ENCODE measurements around the gene MYL12B. TPM values are rescaled to one million over a fixed set of nuclear protein-coding genes. Genes with fewer than 3 reads are reported as not detected.

Gene MYL12B
- 100 to 1,000 TPM; 331 to 332 TPM for total RNA-seq

DNA sequence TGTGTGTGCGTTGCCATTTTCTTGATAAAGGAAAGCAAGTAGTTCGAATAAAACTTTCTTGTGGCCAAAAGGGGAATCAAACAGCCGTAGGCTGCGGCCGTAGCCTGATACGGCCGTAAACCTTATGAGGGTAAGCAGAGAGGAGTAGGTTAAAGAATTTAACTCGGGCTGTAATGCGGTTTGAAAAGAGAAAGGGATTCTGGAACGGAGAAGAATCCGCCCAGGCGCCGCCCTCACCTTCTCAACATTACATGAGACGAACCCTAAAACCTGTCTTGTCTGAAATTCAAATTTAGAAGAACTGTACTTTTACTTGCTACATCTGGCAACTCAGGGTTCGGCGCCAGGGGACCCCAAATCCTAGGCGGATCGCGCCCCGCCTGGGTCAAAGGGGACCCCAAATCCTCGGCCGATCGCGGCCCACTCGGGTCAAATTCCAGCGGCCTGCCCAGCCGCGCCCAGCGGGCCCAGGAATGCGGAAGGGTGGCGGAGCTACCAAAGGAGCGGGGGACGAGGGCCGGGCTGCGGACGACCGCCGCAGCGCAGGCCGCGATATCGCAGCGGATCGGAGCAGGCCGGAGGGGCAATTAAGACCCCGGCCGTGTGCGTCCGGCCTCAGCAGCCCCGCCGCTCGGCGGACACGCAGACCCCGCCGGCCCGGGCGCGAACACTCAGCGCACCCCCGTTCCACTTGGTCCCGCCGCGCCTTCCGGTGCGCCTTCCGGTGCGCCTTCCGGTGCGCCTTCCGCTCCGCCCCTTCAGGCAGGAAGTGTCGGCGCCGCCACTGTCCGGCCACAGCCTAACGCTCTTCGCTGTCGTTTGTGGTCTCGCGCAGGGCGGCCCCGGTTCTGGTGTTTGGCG, at the start of gene MYL12B:
Gene MYL12B (plus strand): TSS at position 761 of the 861 bp plus-strand sequence. CDS start 10,766 bp downstream, outside the sequence.

DNA sequence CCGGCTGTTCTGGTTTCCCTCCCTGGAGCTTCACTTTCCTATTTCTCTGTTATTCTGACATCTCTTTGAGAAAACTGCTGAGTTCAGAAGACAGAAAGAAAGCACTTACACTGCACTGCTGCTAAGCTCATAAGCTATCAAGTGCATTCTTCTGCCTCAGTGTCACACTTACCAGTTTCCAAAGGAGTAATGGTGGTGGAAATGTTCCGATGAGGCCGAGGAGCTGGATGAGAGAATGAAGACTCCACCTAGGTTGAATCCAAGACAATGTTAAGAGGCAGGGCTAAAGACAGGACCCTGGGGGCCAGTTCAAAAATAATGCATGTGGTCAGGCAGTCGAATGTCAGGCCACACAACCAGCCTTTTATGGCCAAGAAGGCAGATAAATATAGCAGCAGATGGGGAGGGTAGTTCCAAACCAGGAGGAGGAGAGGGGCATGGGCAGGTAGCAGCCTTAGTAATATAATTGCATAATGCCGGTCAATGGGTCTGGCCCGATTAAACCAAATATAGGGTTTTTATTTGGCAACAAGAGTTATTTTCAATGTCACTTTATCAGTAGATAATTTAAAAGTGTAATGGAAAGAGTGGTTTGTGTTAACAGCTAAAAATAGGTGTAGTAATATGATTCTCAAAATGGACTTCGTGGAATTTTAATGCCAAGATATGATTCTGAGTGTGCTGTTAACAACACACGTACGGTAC, 42.1 kb upstream of the MYL12B start, which contains the start of gene MYOM1:
Gene MYOM1 (minus strand): TSS at position 338 of the 705 bp plus-strand sequence. CDS start 4,745 bp downstream, outside the sequence.

DNA sequence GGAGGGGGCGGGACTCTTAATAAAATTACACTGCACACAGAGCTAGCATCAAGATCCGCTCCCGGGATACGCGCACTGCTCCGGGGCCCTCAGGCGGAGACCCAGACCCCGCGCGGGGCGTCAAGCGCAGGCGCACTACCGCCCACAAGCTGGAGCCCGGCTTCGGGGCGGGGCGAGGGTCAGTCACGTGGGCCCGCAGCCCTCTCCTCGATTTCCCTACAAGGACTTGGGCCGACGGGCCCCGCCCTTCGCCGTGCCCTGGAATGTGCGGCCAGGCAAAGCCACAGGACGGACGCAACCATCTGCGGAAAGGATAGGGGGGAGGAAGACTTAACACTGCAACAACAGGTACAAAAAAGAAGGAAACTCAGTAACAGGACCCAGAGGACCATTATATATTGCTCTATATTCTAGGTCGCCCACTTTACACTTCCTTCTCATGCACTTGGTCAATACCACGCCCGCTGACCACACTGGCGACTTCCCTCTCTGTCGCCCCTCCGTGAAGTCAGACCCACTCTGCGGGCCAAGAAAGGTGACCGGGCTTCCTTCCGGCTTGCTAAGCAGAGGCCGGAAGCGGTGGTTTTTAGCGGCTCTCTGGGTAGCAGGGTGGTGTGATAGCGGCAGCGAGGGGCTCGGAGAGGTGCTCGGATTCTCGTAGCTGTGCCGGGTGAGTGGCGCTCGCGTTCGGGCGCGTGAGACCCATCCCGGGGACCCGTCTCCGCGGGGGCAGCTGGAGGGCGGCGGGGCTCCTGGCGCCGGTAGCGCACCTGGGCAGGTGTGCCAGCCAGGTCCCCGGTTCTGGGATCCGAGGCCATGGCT, 14.5 kb upstream of the MYL12B start, which contains the start of gene MYL12A:
Gene MYL12A (plus strand): TSS at position 562 of the 822 bp plus-strand sequence. CDS start 5,447 bp downstream, outside the sequence.

Other genes with a start within 250 kb of the MYL12B start
- 10 to 100 TPM; 96.3 to 97.0 TPM for gene LPIN2, start 249.0 kb upstream of the MYL12B start, total RNA-seq
- gene MYOM1, start 42.2 kb upstream of the MYL12B start, total RNA-seq: 1 to 10 TPM; 2.0 to 2.4 TPM
- gene MYL12A, start 14.3 kb upstream of the MYL12B start, total RNA-seq: 1,000 to 10,000 TPM; 1,007 to 1,022 TPM
- gene TGIF1, start 188.0 kb downstream of the MYL12B start, total RNA-seq: 10 to 100 TPM; 14.5 to 15.9 TPM

Data from activated naive CD4-positive, alpha-beta T cell treated with anti-CD3 and anti-CD28 coated beads, Interleukin-2, amount 10 ng/mL, durations not matched to agents 5 hours and 36 hours (primary cell).